Lung microvascular endothelial cell (primary cell): ENCODE results near the gene METRN. TPM values are rescaled to one million over a fixed set of nuclear protein-coding genes. Genes with fewer than 3 reads are reported as not detected.
"Not testable (repeated sequence)": the region's sequence is repeated elsewhere in the genome, so short reads cannot be mapped to it uniquely, and the experiment has no call there.

Source experiments
- DNase-seq, 2 donors: peaks; one replicate each; pipeline versions ENCODE4 v3.0.0 to v3.0.0-alpha.2; 2010; ENCODE audit warnings: low read depth in 2 of 2
- total RNA-seq: library from RNA; depleted of rRNA; stranded (reverse); fragments of >200 nt; gene quantifications from 2 replicates; pipeline ENCODE4 v1.2.1, GENCODE V29; 2014

METRN gene
- total RNA-seq, 1 donor from 2014 or later, result 13.1 TPM

GRCh38 chr16:691242-691641, 23.7 kb upstream of the METRN start:
- not testable (repeated sequence) for DNase-seq

- DNase-seq, result no peak
These were observed 22.4 kb upstream of the METRN start for GRCh38 chr16:692356-693108.

GRCh38 chr16:693364-693763, 21.6 kb upstream of the METRN start:
- no peak for DNase-seq

- DNase-seq, result no peak
These were observed 21.2 kb upstream of the METRN start for GRCh38 chr16:693766-694165.

GRCh38 chr16:694187-694862, 20.6 kb upstream of the METRN start:
- DNase-seq, result no peak

- DNase-seq, result no peak
These were observed 20.0 kb upstream of the METRN start for GRCh38 chr16:694863-695354.

- DNase-seq, result peak in 1 of 2 donors; percentile 20
These were observed 19.4 kb upstream of the METRN start for GRCh38 chr16:695355-696089.

- DNase-seq, result no peak
These were observed 15.8 kb upstream of the METRN start for GRCh38 chr16:698911-699671.

- peak in 1 of 2 donors; percentile 40 for DNase-seq
These were observed 14.0 kb upstream of the METRN start for GRCh38 chr16:700684-701584.

- DNase-seq, result no peak
These were observed 12.6 kb upstream of the METRN start for GRCh38 chr16:702341-702740.

- DNase-seq, result no peak
These were observed 11.5 kb upstream of the METRN start for GRCh38 chr16:703406-703805.

- no peak for DNase-seq
These were observed 10.9 kb upstream of the METRN start for GRCh38 chr16:704047-704446.

- no peak for DNase-seq
These were observed 10.2 kb upstream of the METRN start for GRCh38 chr16:704552-705380.

GRCh38 chr16:705431-706188, 9.3 kb upstream of the METRN start, which contains the start of gene FBXL16:
TSS of gene FBXL16 (minus strand) at chr16:705801. CDS start at chr16:697405, 8,396 bp downstream.
- DNase-seq, result peak in 1 of 2 donors; percentile 16

GRCh38 chr16:706189-707061, 8.5 kb upstream of the METRN start:
- no peak for DNase-seq

GRCh38 chr16:707062-707538, 7.8 kb upstream of the METRN start:
- DNase-seq, result no peak

GRCh38 chr16:708019-708418, 6.9 kb upstream of the METRN start:
- no peak for DNase-seq
